Measurements from ENCODE around the gene PAPOLB.

The PAPOLB gene

DNA sequence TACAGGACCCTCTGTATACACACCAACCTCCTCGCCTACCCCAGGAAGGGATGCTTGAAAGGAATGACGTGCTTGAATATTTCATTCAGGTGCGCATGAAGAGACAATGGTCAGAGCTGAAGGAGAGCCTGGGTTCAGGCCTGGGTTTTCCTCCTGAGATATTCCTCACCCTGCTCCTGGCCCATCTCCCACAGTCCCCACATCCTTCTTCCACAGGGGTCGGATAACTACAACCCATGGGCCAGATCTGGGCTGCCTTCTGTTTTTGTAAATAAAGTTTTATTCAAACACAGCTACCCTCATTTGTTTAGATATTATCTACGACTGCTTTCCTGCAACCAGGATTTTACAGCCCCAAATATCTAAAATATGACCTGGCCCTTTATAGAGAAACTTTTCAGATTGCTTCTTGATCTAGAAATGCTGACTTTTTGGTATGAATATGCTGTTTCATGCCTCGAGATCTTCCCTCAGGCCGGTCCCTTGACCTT, 23.5 kb upstream of the PAPOLB start:
- in situ Hi-C loops (cut with HindIII; ENCODE audit: low pct_unique_long_range_greater_than_20kb, low sequenced_read_pairs), result no loop called here
- no peak for DNase-seq (ENCODE audit: low read depth in 1 of 2, low spot score in 1 of 2)
- TF ChIP-seq JUND (IDR thresholded peaks at IDR 0.05; ENCODE audit: low read depth), result no peak

- in situ Hi-C loops (cut with HindIII; ENCODE audit: low pct_unique_long_range_greater_than_20kb, low sequenced_read_pairs), result no loop called here
- no peak for TF ChIP-seq JUND (IDR thresholded peaks at IDR 0.05; ENCODE audit: low read depth)
- DNase-seq (ENCODE audit: low read depth in 1 of 2, low spot score in 1 of 2), result no peak
These were observed 22.3 kb upstream of the PAPOLB start for GRCh38 chr7:4884164-4884563.

- no peak for TF ChIP-seq JUND (IDR thresholded peaks at IDR 0.05; ENCODE audit: low read depth)
- in situ Hi-C loops (cut with HindIII; ENCODE audit: low pct_unique_long_range_greater_than_20kb, low sequenced_read_pairs), result no loop called here
- DNase-seq (ENCODE audit: low read depth in 1 of 2, low spot score in 1 of 2), result peak; percentile 87 to 94
These were observed 21.7 kb upstream of the PAPOLB start, which contains the start of gene RADIL for GRCh38 chr7:4883372-4884144. TSS of gene RADIL (minus strand) at chr7:4883716. CDS start at chr7:4878139, 5,577 bp downstream.

DNA sequence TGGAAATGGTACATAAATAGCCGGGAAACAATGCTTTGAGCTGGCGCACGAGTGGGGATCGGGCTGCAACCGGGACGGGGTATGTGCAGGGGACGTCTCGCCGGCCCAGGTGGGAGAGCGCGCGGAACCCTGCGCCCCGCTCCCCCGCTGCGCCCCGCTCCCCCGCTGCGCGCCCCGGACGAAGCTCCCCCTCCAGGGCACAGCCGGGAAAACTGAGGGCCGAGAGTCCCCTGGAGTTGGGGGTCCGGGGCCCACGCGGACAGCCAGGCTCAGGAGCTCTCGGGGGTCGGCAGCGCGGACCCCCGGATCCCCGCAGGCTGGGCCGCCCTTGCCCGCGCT, 21.2 kb upstream of the PAPOLB start:
- in situ Hi-C loops (cut with HindIII; ENCODE audit: low pct_unique_long_range_greater_than_20kb, low sequenced_read_pairs), result no loop called here
- TF ChIP-seq JUND (IDR thresholded peaks at IDR 0.05; ENCODE audit: low read depth), result no peak
- no peak for DNase-seq (ENCODE audit: low read depth in 1 of 2, low spot score in 1 of 2)

DNA sequence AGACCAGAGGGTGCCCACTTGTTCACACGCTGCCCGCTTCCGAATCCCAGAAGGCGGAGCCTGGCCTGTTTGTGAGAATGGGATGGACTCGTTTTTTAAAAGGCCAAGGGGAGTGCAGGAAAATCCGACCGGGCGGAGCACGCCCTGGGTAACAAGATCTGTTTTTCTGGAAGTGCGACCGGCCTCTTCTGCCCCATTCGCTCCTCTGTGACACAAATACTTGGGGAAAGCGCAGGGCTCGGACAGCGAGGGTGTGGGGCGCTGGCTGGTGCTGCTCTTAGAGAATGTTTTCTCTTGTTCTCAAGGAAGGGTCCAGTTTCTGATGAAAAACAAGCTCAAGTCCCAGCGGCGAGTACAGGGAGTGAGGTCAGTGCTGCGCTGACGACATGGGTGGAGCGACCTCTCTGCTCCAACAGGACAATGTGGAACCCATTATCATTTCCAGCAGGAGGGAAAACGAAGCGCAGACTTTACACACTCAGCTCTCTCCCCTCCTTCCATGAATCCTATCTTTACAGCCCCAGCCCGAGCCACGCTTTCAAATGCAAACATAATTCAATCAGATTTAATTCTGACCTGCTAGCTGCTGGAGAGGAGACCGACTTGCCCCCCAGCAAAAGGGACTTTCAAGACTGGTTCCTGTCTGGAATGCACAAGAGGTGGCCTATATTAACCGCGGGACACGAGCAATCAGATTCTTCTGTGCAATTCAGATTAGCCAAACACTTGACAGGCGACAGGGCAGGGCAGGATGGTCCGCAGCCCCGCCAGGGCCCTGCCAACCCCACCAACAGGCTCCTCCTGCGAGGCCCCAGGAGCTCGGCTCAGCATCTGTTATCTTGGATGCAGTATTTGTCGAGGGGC, 20.6 kb upstream of the PAPOLB start:
- peak in 1 of 2 experiments; percentile 75 for DNase-seq (ENCODE audit: low read depth in 1 of 2, low spot score in 1 of 2)
- TF ChIP-seq JUND (IDR thresholded peaks at IDR 0.05; ENCODE audit: low read depth), result no peak
- in situ Hi-C loops (cut with HindIII; ENCODE audit: low pct_unique_long_range_greater_than_20kb, low sequenced_read_pairs), result no loop called here

- no peak for TF ChIP-seq JUND (IDR thresholded peaks at IDR 0.05; ENCODE audit: low read depth)
- DNase-seq (ENCODE audit: low read depth in 1 of 2, low spot score in 1 of 2), result no peak
- in situ Hi-C loops (cut with HindIII; ENCODE audit: low pct_unique_long_range_greater_than_20kb, low sequenced_read_pairs), result no loop called here
These were observed 18.4 kb upstream of the PAPOLB start for GRCh38 chr7:4880218-4880617.

DNA sequence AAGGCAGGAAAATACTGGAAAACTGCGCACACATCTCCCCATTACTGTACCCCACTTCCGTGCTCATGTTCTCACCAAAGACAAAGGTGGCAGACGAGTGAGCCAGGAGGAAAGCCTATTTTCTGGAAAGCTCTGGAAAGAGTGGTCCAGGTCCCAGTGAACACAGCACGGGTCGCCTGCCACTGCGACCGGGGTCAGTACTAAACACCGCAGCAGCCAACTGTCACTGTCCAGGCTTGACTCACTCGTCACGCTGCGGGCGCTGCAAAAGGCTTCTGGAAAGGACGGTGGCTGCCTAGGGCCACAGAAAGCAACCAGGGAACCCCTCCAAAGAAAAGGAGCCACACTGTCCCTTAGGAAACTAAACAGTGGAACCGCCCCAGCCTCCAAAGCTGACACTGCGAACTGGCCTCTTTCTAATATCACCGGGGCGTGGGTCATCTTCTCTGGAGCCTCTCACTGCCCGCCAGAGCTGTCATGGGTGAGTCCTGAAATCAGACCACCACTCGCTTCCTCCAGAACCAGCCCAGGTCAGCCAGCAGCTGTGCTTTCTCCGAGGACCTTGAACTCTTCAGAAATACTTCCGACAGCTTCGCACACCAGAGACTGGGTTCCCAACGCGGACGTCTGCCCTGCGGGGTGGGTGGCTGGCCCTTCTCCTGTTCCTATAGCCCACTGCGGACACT, 17.7 kb upstream of the PAPOLB start:
- in situ Hi-C loops (cut with HindIII; ENCODE audit: low pct_unique_long_range_greater_than_20kb, low sequenced_read_pairs), result no loop called here
- DNase-seq (ENCODE audit: low read depth in 1 of 2, low spot score in 1 of 2), result no peak
- TF ChIP-seq JUND (IDR thresholded peaks at IDR 0.05; ENCODE audit: low read depth), result no peak

DNA sequence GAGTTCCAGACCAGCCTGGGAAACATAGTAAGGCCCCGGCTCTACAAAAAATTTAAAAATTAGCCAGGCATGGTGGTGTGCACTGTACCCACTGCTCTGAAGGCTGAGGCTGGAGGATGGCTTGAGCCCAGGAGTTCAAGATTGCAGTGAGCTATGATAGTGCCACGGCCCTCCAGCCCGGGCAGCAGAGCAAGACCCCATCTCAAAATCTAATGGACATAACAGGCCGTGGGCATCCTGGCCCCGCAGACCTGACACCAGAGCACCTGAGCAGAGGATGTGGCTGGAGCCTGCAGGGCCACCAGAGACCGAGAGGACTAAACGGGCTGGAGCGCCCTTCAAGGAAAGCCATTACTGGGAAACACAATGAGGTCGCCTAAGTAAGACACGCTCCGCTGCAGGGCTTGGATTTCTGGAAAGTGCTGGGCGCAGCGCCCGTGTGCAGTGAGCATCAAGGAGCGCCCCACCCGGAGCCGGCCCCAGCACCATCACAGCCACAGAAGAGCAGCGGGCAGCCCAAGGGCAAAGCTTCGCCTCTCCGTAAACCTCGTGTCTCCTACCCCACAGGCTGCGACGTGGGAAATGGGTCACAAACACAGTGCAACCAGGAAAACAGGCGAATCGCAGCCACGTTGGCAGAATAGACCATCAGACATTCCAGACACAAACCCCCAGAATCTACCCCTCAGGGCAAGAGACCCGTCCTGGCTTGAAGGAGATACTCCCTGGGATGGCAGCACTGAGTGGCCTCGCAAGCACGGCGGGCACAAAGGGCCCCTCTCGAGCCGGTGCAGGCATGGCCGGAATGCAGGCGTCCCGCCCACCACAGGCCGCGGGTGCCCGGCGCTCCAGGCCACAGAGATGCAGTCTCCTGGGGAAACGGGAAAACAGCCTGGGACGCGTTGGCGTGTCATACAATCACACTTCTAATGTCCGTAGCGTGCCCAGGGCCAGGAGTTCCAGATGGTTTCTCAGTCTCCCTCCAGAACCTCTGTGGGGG, 16.8 kb upstream of the PAPOLB start:
- TF ChIP-seq JUND (IDR thresholded peaks at IDR 0.05; ENCODE audit: low read depth), result no peak
- no peak for DNase-seq (ENCODE audit: low read depth in 1 of 2, low spot score in 1 of 2)
- in situ Hi-C loops (cut with HindIII; ENCODE audit: low pct_unique_long_range_greater_than_20kb, low sequenced_read_pairs), result no loop called here

GRCh38 chr7:4876586-4876985, 14.8 kb upstream of the PAPOLB start:
- TF ChIP-seq JUND (IDR thresholded peaks at IDR 0.05; ENCODE audit: low read depth), result no peak
- DNase-seq (ENCODE audit: low read depth in 1 of 2, low spot score in 1 of 2), result no peak
- in situ Hi-C loops (cut with HindIII; ENCODE audit: low pct_unique_long_range_greater_than_20kb, low sequenced_read_pairs), result no loop called here

DNA sequence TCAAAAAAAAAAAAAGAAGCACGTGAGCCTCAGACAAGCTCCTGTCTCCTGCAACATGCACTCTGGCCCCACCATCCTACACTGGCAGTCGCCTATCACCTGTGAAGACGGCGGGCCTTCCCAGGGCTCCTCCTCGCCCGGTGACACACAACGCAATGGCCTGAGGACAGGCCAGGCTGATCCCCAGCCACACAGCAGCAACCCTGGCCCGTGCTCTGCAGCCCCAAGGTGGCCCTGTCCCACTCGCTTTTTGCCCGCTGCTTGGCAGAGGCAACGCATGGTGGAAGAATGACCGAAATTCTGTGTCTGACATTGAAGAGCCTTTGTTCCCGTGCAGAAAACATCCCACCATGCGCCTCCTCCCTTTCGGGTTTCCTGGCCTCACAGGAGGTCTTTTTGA, 13.6 kb upstream of the PAPOLB start:
- TF ChIP-seq JUND (IDR thresholded peaks at IDR 0.05; ENCODE audit: low read depth), result no peak
- no peak for DNase-seq (ENCODE audit: low read depth in 1 of 2, low spot score in 1 of 2)
- in situ Hi-C loops (cut with HindIII; ENCODE audit: low pct_unique_long_range_greater_than_20kb, low sequenced_read_pairs), result no loop called here

DNA sequence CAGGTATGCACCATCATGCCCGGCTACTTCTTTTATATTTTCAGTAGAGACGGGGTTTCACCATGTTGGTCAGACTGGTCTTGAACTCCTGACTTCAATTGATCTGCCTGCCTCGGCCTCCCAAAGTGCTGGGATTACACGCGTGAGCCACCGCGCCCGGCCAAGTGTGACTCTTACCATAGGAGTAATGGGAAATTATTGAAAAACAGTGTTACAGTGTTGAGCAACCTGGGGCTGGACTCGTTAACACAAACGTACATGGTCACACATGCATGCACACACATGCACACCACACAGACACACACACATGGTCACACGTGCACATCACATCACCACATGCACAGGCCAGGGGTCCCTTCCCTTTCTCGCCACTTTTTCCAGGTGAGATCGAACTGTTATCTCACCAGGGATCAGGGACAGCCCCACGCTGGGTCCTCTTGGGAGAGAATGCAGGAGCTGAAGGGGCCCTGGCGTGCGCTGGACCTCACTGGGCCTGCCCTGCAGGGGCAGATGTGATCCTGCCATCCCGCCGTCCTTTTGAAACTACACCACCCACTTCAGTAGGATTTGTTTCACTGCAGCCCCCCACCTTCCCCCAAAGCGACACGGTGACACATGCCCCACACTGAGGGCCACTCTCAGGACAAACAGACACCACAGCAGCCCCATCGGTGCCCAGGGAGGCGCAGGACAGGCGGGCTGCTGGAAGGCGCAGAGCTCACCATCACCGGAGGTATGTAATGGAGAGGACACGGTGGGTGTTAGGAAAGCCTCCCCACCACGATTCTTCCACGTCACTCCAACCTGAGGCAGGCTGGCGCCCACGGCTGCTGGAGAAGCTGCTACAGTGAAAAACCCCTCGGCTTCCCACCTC, 11.5 kb upstream of the PAPOLB start:
- in situ Hi-C loops (cut with HindIII; ENCODE audit: low pct_unique_long_range_greater_than_20kb, low sequenced_read_pairs), result no loop called here
- DNase-seq (ENCODE audit: low read depth in 1 of 2, low spot score in 1 of 2), result no peak
- TF ChIP-seq JUND (IDR thresholded peaks at IDR 0.05; ENCODE audit: low read depth), result no peak

All from T47D (cell line).